ENCODE results near the gene GDF2. TPM values are rescaled to one million over a fixed set of nuclear protein-coding genes. Genes with fewer than 3 reads are reported as not detected.

GDF2 gene
- polyA plus RNA-seq, 1 experiment = not detected

DNA sequence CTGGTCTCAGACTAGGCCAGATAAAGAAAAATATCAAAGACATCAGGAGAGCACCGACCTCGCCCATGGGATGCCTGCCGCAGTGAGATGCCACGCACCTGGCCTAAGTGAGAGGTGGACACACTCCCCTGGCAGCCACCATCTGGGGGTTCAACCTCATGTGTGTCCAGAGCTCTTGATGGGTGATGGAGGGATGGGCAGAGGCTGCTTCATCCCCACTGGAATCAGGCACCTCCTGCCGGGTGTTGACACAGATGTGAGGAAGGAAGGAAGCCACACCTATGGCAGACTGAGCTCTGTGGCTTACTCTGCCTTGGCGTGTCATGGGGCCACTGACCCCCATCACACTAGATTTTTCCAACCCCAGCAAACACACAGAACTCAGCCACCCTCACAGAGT lies 50.5 kb downstream of the GDF2 start:
- H3K27ac ChIP-seq (ENCODE audit: low read depth, low read length) = no peak overlapping the region
- H3K4me3 ChIP-seq (ENCODE audit: low read depth, low read length) = no peak overlapping the region
- no peak for DNase-seq (ENCODE audit: low read depth, low spot score)
- peaks cover 39% of the 10 kb centered on the region for H3K27me3 ChIP-seq (ENCODE audit: control insufficient read depth, insufficient read depth, low read length)
- TF ChIP-seq CTCF (IDR thresholded peaks at IDR 0.05; ENCODE audit: low read depth, low read length) = no peak
- CTCF ChIA-PET = interaction anchor here (0.9 kb wide), 1 partner anchor 11 kb away, joined by 3 read pairs; no protein-coding TSS in a partner anchor
- POLR2A ChIA-PET = no interaction called here
- H3K9me3 ChIP-seq (ENCODE audit: control insufficient read depth, insufficient read depth, low read length) = no peaks in the 10 kb centered on the region

DNA sequence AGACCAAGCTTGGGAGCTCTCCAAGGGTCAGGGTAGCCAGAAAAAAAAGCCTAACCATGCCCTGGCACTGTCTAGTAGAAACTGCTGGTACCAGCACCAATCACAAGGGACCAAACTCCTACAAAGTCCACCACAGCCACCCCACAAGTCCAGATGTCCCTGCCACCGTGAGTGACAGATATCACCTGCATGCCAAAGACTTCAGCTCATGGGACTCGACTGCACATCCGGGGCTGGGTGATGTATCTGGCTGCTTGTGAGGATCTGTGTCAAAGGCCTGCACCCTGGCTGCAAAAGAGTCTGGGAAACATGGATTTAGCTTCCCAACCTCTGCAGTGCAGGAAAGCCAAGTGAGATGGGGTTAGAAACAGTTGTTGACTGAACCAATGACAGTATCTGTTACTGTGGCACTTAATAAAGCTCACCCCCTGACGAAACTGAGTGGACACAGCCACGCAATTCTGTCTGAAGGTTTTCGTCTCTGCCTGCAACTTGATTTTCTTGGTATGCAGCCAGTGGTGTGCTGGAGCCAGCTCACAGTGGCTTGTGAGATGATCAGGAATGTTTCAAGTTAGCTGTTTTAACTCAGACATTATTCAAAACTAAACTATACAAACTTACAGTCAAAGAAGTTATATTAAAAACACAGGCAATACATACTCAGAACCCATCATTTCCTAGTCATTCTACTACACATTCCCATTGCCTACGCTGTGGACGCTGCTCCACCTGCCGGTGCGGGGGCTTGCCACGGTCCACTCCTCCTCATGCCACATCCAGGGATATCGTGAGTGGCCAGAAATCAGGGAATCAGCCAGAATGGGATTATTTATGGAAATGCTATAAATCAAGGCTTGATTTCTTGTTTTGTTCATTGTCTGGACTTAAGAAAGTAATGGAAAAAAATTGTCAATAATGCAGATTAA lies 52.6 kb downstream of the GDF2 start:
- peak; percentile 13 for DNase-seq (ENCODE audit: low read depth, low spot score)
- 0 out of 2 replicates have a peak, but pooled peaks have one; percentile 20 for TF ChIP-seq CTCF (IDR thresholded peaks at IDR 0.05; ENCODE audit: low read depth, low read length)
- ChIA-PET CTCF (interaction anchor here (1.1 to 1.9 kb wide), 4 partner anchors 11 to 42 kb away, joined by 3 to 9 read pairs (median 5); no protein-coding TSS in a partner anchor), POLR2A (no interaction called here)
- Histone ChIP-seq H3K4me3 (ENCODE audit: low read depth, low read length) (no peak overlapping the region), H3K27ac (ENCODE audit: low read depth, low read length) (no peak overlapping the region), H3K9me3 (ENCODE audit: control insufficient read depth, insufficient read depth, low read length) (no peaks in the 10 kb centered on the region), H3K27me3 (ENCODE audit: control insufficient read depth, insufficient read depth, low read length) (peaks cover 46% of the 10 kb centered on the region)

DNA sequence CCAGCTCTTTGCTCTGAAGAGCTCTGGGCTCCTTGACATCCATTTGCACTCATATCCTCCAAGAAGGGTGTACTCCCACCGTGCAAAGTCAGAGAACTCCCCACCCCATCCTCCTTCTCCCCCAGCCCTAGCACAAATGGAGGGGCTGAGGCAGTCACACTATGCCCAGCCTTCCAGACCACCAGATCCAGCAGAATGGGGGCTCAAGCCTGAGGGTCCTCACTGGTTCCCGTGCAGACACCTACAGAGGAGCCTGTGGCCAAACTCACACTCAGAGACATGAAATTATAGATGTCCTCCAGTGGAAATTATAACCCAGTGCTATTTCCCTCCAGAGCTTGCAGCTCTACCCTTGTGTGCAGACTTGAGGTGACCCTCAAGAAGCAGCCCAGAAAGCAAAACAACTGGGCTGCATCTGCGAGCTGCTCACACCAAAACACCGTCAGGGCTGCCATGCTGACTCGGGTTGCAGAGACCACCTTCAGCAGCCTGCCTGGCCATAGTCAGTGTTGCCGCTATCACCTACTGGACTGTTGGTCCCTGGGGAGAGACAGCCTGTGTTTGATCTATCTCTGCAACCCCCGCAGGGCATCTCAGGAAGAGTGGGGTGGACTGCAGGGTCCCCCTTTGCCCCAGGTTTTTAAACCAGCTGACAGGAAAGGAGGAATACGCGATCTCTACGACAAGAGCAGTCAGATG lies 54.4 kb downstream of the GDF2 start:
- TF ChIP-seq CTCF (IDR thresholded peaks at IDR 0.05; ENCODE audit: low read depth, low read length) = no peak
- H3K27ac ChIP-seq (ENCODE audit: low read depth, low read length) = no peak overlapping the region
- peaks cover 58% of the 10 kb centered on the region for H3K27me3 ChIP-seq (ENCODE audit: control insufficient read depth, insufficient read depth, low read length)
- ChIA-PET CTCF (interaction anchor here (1.8 kb wide), 1 partner anchor 15 kb away, joined by 9 read pairs; no protein-coding TSS in a partner anchor), POLR2A (no interaction called here)
- no peaks in the 10 kb centered on the region for H3K9me3 ChIP-seq (ENCODE audit: control insufficient read depth, insufficient read depth, low read length)
- no peak for DNase-seq (ENCODE audit: low read depth, low spot score)
- H3K4me3 ChIP-seq (ENCODE audit: low read depth, low read length) = no peak overlapping the region

Other genes with a start within 250 kb of the GDF2 start
- gene GDF10, start 22.3 kb upstream of the GDF2 start, polyA plus RNA-seq (2011; rRNA removed) = 0.09 and 0.14 TPM in 2 replicates
- gene RBP3, start 25.9 kb downstream of the GDF2 start, polyA plus RNA-seq (2011; rRNA removed) = not detected in 2 replicates
- 0.16 and 0.19 TPM in 2 replicates for gene ZNF488, start 61.8 kb downstream of the GDF2 start, polyA plus RNA-seq (2011; rRNA removed)
- 0.20 and 0.42 TPM in 2 replicates for gene ANXA8, start 161.7 kb downstream of the GDF2 start, polyA plus RNA-seq (2011; rRNA removed)
- not detected in 2 replicates for gene FAM25G, start 169.2 kb downstream of the GDF2 start, polyA plus RNA-seq (2011; rRNA removed)
- 3.1 and 3.6 TPM in 2 replicates for gene AGAP9, start 201.2 kb downstream of the GDF2 start, polyA plus RNA-seq (2011; rRNA removed)

All from AG04450 (cell line).